SU-DHL-6 (cell line): ENCODE data around the gene ZGPAT.

Experiments
- H2AFZ ChIP-seq: fragments of 200-600 bp; sonication (generic); 2 replicates; pipeline ENCODE4 v1.6.1; 2014; ENCODE audit warnings: low read depth, mild to moderate bottlenecking, moderate library complexity, mixed read lengths, antibody characterized with exemption, low read length; ENCODE audit not compliant: severe bottlenecking
- H3F3A ChIP-seq: fragments of 200-600 bp; shearing (Covaris generic); 2 replicates; pipeline ENCODE4 v1.6.0; 2016; ENCODE audit warnings: antibody characterized with exemption, mild to moderate bottlenecking; ENCODE audit not compliant: insufficient read depth
- H3K27ac ChIP-seq: fragments of 200-600 bp; sonication (generic); 2 replicates; pipeline ENCODE4 v1.5.1; 2016; ENCODE audit warnings: low read depth, mild to moderate bottlenecking, low read length, moderate library complexity, mixed read lengths
- H3K27me3 ChIP-seq: fragments of 200-600 bp; sonication (generic), shearing (Covaris generic); 2 replicates; pipeline ENCODE4 v1.6.0; 2014; ENCODE audit warnings: mild to moderate bottlenecking, low read length
- H3K36me3 ChIP-seq: fragments of 200-600 bp; sonication (generic); 2 replicates; pipeline ENCODE4 v1.6.1; 2014; ENCODE audit warnings: mild to moderate bottlenecking, low read length, mixed read lengths
- H3K4me2 ChIP-seq: fragments of 300-600, 200-600 bp; shearing (Covaris generic), sonication (generic); 2 replicates; pipeline ENCODE4 v1.6.0; 2014; ENCODE audit warnings: low read length, low read depth, mild to moderate bottlenecking; ENCODE audit not compliant: poor library complexity, severe bottlenecking
- H3K4me3 ChIP-seq: fragments of 200-600 bp; sonication (generic); 2 replicates; pipeline ENCODE4 v1.5.1; 2014; ENCODE audit warnings: antibody characterized with exemption, low read length, mild to moderate bottlenecking, mixed read lengths; ENCODE audit not compliant: insufficient read depth, poor library complexity, severe bottlenecking
- H3K79me2 ChIP-seq: fragments of 200-600 bp; sonication (generic); 2 replicates; pipeline ENCODE4 v1.6.1; 2014; ENCODE audit warnings: mild to moderate bottlenecking, low read length, moderate library complexity; ENCODE audit not compliant: insufficient read depth
- H3K9ac ChIP-seq: fragments of 200-600 bp; sonication (generic); 2 replicates; pipeline ENCODE4 v1.7.0; 2014; ENCODE audit warnings: mild to moderate bottlenecking, low read length
- H3K9me2 ChIP-seq: fragments of 200-600 bp; sonication (generic); replicated peaks from 2 replicates; pipeline ENCODE4 v1.6.1; 2014; ENCODE audit warnings: low read length; ENCODE audit not compliant: insufficient read depth
- H3K9me3 ChIP-seq: fragments of 200-600 bp; sonication (generic); 2 replicates; pipeline ENCODE4 v1.6.1; 2014; ENCODE audit warnings: low read length, mixed read lengths; ENCODE audit not compliant: insufficient read depth
- H4K20me1 ChIP-seq: fragments of 200-600 bp; sonication (generic); 2 replicates; pipeline ENCODE4 v1.6.1; 2014; ENCODE audit warnings: low read depth, mild to moderate bottlenecking, antibody characterized with exemption, low read length, moderate library complexity, mixed read lengths
- EZH2phosphoT487 ChIP-seq: fragments of 200-600 bp; sonication (generic), shearing (Covaris generic); conservative IDR thresholded peaks from 2 replicates; pipeline ENCODE4 v1.6.1; 2018; ENCODE audit warnings: mild to moderate bottlenecking, antibody characterized with exemption, low read length, moderate library complexity, mixed read lengths
- TF ChIP-seq, protein P1 (sequence below): fragments of 200-600 bp; sonication (generic); IDR thresholded peaks from one replicate; pipeline ENCODE4 v1.5.1; 2017; ENCODE audit warnings: antibody characterized with exemption, mild to moderate bottlenecking, low read length, moderate library complexity; ENCODE audit not compliant: insufficient read depth, poor library complexity, severe bottlenecking

ZGPAT gene

DNA sequence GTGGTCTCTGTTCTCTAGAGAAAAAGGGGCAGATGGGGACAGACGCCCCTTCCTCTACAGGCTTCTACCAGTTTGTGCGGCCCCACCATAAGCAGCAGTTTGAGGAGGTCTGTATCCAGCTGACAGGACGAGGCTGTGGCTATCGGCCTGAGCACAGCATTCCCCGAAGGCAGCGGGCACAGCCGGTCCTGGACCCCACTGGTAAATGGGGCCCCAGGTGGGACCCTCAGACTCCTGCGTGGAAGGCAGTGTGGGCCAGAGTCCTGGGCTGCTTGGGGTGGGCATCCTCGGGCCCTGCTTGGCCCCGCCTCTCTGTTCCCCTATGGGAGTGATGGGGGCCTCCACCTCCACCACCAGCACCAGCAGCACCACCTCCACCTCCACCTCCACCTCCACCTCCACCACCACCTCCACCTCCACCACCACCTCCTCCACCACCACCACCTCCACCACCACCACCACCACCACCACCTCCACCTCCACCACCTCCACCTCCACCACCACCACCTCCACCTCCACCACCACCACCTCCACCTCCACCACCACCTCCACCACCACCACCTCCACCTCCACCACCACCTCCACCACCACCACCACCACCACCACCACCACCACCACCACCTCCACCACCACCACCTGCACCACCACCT is 14.6 kb upstream of the ZGPAT start:
- Histone ChIP-seq H3K9ac (no peak overlapping the region), H3K27ac (no peak overlapping the region), H3K9me3 (no peaks in the 10 kb centered on the region), H2AFZ (no peak overlapping the region), H3K9me2 (no peaks in the 10 kb centered on the region), H3K36me3 (no peaks in the 10 kb centered on the region), H4K20me1 (no peaks in the 10 kb centered on the region), H3K79me2 (no peaks in the 10 kb centered on the region), H3K4me3 (no peak overlapping the region), H3F3A (no peaks in the 10 kb centered on the region), H3K27me3 (no peaks in the 10 kb centered on the region), H3K4me2 (no peak overlapping the region)
- TF ChIP-seq, protein P1, sequence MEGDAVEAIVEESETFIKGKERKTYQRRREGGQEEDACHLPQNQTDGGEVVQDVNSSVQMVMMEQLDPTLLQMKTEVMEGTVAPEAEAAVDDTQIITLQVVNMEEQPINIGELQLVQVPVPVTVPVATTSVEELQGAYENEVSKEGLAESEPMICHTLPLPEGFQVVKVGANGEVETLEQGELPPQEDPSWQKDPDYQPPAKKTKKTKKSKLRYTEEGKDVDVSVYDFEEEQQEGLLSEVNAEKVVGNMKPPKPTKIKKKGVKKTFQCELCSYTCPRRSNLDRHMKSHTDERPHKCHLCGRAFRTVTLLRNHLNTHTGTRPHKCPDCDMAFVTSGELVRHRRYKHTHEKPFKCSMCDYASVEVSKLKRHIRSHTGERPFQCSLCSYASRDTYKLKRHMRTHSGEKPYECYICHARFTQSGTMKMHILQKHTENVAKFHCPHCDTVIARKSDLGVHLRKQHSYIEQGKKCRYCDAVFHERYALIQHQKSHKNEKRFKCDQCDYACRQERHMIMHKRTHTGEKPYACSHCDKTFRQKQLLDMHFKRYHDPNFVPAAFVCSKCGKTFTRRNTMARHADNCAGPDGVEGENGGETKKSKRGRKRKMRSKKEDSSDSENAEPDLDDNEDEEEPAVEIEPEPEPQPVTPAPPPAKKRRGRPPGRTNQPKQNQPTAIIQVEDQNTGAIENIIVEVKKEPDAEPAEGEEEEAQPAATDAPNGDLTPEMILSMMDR = no peak
- no peak for TF ChIP-seq EZH2phosphoT487

DNA sequence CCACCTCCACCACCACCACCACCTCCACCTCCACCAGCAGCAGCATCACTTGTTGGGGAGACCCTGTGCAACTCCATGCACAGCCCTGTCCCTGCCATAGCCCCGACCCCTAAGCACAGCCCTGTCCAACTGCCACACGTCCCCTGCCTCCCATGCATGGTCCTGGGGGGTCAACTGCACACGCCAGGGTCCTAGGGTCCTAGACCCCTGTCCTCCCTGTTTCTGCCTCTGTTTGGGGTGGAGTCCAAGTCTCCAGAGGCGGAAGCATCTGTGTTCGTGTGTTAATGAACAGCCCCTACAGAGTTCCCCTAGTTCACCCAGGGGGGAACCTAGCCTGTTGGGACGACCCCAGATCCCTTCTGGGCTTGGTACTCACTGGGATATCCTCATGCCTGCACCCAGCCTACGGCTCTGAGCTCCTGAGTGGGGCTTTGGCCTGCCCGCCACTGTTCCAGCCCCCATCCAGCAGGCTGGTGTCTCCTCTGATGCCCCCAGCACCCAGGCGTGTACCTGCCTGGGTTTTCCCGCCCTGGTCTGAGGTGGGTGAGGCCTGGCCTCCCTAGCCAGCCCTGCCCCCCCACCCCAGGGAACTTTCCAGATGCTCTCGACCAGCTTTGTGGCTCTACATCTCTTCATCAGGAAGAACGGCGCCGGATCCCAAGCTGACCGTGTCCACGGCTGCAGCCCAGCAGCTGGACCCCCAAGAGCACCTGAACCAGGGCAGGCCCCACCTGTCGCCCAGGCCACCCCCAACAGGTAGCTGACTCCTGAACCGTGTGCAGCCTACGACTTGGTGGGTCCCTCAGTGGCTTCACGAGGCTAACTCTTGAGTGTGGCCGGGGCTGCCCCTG is 13.9 kb upstream of the ZGPAT start:
- TF ChIP-seq, protein P1 = no peak
- TF ChIP-seq EZH2phosphoT487 = no peak
- no peaks in the 10 kb centered on the region for H3K79me2 ChIP-seq
- H3K27ac ChIP-seq = no peak overlapping the region

DNA sequence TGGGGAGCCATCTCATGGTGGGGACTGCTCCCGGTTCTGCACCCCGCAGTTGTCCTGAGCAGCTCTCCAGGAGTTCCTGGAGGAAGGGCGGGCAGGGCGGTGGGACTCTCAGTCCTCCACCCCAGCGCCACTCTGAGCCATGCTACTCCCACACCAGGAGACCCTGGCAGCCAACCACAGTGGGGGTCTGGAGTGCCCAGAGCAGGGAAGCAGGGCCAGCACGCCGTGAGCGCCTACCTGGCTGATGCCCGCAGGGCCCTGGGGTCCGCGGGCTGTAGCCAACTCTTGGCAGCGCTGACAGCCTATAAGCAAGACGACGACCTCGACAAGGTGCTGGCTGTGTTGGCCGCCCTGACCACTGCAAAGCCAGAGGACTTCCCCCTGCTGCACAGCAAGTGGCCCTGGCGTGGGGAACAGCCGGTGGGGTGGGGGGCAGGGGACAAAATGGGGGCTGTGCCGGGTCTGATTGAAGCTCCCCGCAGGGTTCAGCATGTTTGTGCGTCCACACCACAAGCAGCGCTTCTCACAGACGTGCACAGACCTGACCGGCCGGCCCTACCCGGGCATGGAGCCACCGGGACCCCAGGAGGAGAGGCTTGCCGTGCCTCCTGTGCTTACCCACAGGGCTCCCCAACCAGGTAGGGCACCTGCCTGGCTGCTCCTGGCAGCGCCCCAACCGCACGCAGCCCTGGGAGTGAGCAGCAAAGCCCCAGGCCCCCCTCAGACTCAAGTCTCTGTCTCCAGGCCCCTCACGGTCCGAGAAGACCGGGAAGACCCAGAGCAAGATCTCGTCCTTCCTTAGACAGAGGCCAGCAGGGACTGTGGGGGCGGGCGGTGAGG is 13.0 kb upstream of the ZGPAT start:
- H3K27ac ChIP-seq = no peak overlapping the region
- no peaks in the 10 kb centered on the region for H4K20me1 ChIP-seq

More for the DNA sequence above, 13.9 kb upstream of the ZGPAT start:
- H4K20me1 ChIP-seq = no peaks in the 10 kb centered on the region
- H3F3A ChIP-seq = no peaks in the 10 kb centered on the region
- H3K36me3 ChIP-seq = no peaks in the 10 kb centered on the region
- no peaks in the 10 kb centered on the region for H3K27me3 ChIP-seq
- no peaks in the 10 kb centered on the region for H3K9me3 ChIP-seq
- H3K4me2 ChIP-seq = no peak overlapping the region
- no peak overlapping the region for H3K9ac ChIP-seq
- no peak overlapping the region for H2AFZ ChIP-seq
- no peaks in the 10 kb centered on the region for H3K9me2 ChIP-seq
- H3K4me3 ChIP-seq = no peak overlapping the region

More for the DNA sequence above, 13.0 kb upstream of the ZGPAT start:
- TF ChIP-seq, protein P1 = no peak
- no peak for TF ChIP-seq EZH2phosphoT487
- Histone ChIP-seq H3K79me2 (no peaks in the 10 kb centered on the region), H3K9ac (no peak overlapping the region), H3K36me3 (no peaks in the 10 kb centered on the region), H3K9me3 (no peaks in the 10 kb centered on the region), H3F3A (no peaks in the 10 kb centered on the region), H2AFZ (no peak overlapping the region), H3K4me3 (no peak overlapping the region), H3K4me2 (no peak overlapping the region), H3K27me3 (no peaks in the 10 kb centered on the region), H3K9me2 (no peaks in the 10 kb centered on the region)
